ENCODE measurements around the gene PIP5K1B.
"Not testable (repeated sequence)": the region's sequence is repeated elsewhere in the genome, so short reads cannot be mapped to it uniquely, and the experiment has no call there.

The PIP5K1B gene

DNA sequence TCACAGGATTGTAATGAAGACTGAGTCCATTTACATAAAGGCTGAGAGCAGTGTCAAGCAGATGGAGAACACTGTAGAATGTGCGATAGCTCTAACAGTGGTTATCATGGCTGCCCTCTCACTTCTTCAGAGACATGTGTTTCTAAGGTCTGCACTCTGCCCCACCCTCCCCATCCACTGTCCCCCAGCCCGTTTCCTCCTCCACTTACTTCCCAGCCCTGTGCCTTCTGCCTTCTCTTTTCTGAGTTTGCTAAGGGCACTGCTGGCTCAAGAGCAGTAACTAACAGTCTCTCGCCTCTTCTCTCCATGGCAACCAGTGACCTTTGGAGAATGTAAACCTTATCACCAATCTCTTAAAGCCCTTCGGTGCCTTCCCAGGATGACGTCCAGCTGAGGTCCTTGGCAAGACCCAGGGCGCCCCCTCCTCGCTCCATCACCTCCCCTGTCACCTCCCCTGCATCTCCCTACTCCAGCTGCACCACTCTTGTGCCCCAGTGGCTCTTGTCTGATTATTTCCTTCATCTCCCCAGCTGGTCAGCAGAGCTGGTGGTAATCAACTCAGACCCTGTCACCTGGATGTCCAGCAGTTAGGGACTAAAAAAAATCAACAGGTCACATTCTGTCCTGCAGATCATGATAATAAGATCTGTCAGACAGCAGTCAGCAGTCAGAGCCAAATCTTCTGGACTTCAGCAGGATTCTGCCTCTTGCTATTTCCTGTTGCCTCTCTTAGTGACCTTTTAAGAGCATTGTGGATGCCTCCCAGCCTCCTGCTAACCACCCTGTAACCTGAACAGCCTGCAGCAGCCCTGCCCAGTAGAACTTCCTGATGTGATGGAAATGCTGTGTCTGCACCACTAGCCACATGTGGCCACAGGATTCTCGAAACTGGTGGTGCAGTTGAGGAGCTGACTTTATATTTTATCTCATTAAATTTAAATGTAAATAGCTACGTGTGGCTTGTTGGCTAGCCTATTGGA, 339.5 kb downstream of the PIP5K1B start:
- DNase-seq (ENCODE audit: insufficient read length, low spot score), result no peak
- no peak for FAIRE-seq

DNA sequence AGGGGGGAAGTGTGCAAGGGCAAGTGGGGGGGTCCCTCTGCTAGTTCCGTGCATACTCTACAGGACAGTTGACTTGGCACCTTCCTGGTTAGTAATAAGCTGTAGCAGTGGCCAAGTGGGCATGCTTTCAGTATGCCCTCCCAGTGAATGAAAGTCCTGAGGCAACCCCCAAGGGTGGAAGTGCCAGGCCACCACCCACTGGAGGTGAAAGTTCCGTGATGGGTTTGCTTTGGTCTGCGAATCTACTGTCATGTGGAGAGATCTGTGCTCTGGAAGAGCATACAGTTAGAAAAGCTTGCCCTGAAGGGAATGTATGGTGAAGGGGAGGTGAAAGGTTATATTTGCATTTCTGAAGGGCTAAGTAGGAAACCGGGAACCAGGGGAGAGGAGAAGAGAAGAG, 340.8 kb downstream of the PIP5K1B start:
- FAIRE-seq, result no peak
- DNase-seq (ENCODE audit: insufficient read length, low spot score), result no peak

DNA sequence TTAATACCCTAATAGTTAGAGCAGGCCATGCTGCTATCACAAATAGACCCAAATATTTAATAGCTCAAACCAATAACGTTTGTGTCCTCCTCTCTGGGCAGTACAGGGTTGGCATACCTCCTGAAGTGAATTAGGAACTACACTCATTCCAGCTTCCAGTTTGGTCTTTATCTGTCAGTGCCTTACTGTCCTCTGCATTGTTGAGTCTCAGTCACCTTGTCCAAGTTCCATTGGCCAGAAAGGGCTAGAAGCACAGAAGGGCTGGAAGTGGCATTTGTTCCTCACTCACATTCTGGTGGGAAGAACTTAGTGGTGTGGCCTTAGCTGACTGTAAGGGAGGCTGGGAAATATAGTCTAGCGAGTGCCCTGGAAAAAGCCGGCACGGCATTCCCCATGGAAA, 341.7 kb downstream of the PIP5K1B start:
- no peak for FAIRE-seq

GRCh38 chr9:69047371-69047770, 342.3 kb downstream of the PIP5K1B start:
- DNase-seq (ENCODE audit: insufficient read length, low spot score) (no peak), FAIRE-seq (no peak)

More for the DNA sequence above, 341.7 kb downstream of the PIP5K1B start:
- DNase-seq (ENCODE audit: insufficient read length, low spot score), result no peak

DNA sequence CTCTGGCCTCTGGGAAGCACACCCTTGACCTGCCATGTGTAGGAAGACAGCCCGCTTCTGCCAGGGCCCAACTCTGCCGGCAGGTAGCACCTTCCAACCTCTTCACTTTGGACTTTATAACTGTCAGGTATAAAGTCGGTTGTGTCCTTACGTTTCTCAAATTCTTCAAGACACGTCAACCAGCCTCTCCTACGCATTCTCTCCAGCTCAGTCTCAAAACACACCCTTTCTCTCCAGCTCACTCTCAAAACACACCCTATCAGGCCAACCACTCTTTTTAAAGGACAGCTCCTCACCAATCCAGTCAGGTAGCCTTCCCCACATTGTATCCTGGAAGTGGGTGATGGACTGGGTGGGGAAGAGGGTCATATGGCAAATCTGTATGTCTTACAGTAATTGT, 344.1 kb downstream of the PIP5K1B start:
- FAIRE-seq, result no peak

GRCh38 chr9:69050936-69051335, 345.9 kb downstream of the PIP5K1B start:
- FAIRE-seq; DNase-seq (ENCODE audit: insufficient read length, low spot score): not testable (repeated sequence)

More for the DNA sequence above, 344.1 kb downstream of the PIP5K1B start:
- DNase-seq (ENCODE audit: insufficient read length, low spot score), result no peak

- FAIRE-seq (no peak), DNase-seq (ENCODE audit: insufficient read length, low spot score) (no peak)
Observed at GRCh38 chr9:69054989-69055388, 349.9 kb downstream of the PIP5K1B start.

DNA sequence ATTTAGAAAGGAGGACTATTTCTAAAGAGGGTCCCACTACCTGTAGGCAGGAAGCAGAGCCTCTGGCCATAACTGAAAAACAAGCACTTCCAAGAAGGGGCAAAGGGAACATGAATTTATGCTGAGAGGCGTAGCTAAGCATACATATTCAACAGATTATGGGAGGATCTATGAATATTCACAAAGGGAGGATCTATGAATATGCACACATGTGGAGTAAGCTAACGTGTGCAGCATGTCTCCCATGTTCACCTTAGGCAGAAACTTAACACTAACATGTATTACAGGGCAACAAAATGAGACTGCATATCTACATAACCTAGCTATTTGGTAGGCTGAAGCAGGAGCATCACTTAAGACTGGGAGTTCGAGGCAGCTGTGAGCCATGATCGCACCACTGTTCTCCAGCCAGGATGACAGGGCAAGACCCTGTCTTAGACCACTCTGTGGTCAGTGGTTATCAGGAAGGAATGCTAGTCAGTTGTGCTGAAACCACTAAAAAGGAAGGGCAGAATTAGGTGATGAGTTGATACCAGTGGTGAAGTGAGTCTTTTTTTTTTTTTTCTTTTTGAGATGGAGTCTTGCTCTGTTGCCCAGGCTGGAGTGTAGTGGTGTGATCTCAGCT, 351.3 kb downstream of the PIP5K1B start:
- DNase-seq (ENCODE audit: insufficient read length, low spot score) (no peak), FAIRE-seq (no peak)

GRCh38 chr9:69058101-69058500, 353.1 kb downstream of the PIP5K1B start:
- DNase-seq (ENCODE audit: insufficient read length, low spot score) (no peak), FAIRE-seq (no peak)

Data from GM19239 (cell line).